ENCODE data around the gene PSMD10.

Gene PSMD10

GRCh38 chrX:108122748-108123147 is 31.4 kb upstream of the PSMD10 start:
- no peak overlapping the region for H3K9ac ChIP-seq (ENCODE audit: low read length in 2 of 2)
- peaks cover 0 to 2% of the 10 kb centered on the region in 2 donors for H3K27me3 ChIP-seq (ENCODE audit: control insufficient read depth in 1 of 2, insufficient read depth in 2 of 2, low read length in 2 of 2)
- H3K4me3 ChIP-seq (ENCODE audit: low read length in 2 of 2) = no peak overlapping the region
- H3K27ac ChIP-seq (ENCODE audit: low read length) = no peak overlapping the region
- peaks cover 6% of the 10 kb centered on the region for H3K4me1 ChIP-seq (ENCODE audit: control insufficient read depth, insufficient read depth, low read length)
- no peaks in the 10 kb centered on the region for H3K9me3 ChIP-seq (ENCODE audit: control insufficient read depth in 2 of 2, low read length in 2 of 2)
- no peaks in the 10 kb centered on the region for H3K36me3 ChIP-seq (ENCODE audit: control insufficient read depth in 2 of 2, insufficient read depth in 2 of 2, low read length in 2 of 2)

DNA sequence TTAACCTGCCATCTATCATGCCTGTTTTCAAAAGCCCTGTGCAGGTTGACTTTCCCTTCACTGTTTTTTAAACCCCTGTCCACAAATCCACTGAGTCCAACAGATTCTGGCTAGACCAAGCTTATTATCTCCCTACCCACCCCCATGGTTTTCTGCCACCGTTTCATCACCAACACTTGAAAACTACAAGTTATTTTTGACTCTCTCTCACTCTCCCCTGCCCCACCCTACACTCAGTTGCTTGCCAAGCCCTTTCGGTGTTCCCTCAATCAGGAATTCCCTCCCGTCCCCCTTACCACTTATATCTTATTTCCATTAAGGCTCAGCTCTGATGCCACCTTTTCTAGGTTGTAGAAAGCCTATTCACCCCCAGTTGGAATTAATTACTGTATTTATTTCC is 29.9 kb upstream of the PSMD10 start:
- Histone ChIP-seq H3K27me3 (ENCODE audit: control insufficient read depth in 1 of 2, insufficient read depth in 2 of 2, low read length in 2 of 2) (peaks cover 0 to 2% of the 10 kb centered on the region in 2 donors), H3K36me3 (ENCODE audit: control insufficient read depth in 2 of 2, insufficient read depth in 2 of 2, low read length in 2 of 2) (no peaks in the 10 kb centered on the region), H3K4me3 (ENCODE audit: low read length in 2 of 2) (no peak overlapping the region), H3K27ac (ENCODE audit: low read length) (no peak overlapping the region), H3K9me3 (ENCODE audit: control insufficient read depth in 2 of 2, low read length in 2 of 2) (no peaks in the 10 kb centered on the region), H3K9ac (ENCODE audit: low read length in 2 of 2) (no peak overlapping the region), H3K4me1 (ENCODE audit: control insufficient read depth, insufficient read depth, low read length) (peaks cover 6% of the 10 kb centered on the region)

GRCh38 chrX:108117988-108118387 is 26.6 kb upstream of the PSMD10 start:
- H3K4me3 ChIP-seq (ENCODE audit: low read length in 2 of 2) = no peak overlapping the region
- H3K27ac ChIP-seq (ENCODE audit: low read length) = no peak overlapping the region
- H3K27me3 ChIP-seq (ENCODE audit: control insufficient read depth in 1 of 2, insufficient read depth in 2 of 2, low read length in 2 of 2) = no peaks in the 10 kb centered on the region
- H3K36me3 ChIP-seq (ENCODE audit: control insufficient read depth in 2 of 2, insufficient read depth in 2 of 2, low read length in 2 of 2) = no peaks in the 10 kb centered on the region
- H3K9ac ChIP-seq (ENCODE audit: low read length in 2 of 2) = no peak overlapping the region
- peaks cover 6% of the 10 kb centered on the region for H3K4me1 ChIP-seq (ENCODE audit: control insufficient read depth, insufficient read depth, low read length)
- no peaks in the 10 kb centered on the region for H3K9me3 ChIP-seq (ENCODE audit: control insufficient read depth in 2 of 2, low read length in 2 of 2)

- no peak overlapping the region for H3K27ac ChIP-seq (ENCODE audit: low read length)
- no peaks in the 10 kb centered on the region for H3K27me3 ChIP-seq (ENCODE audit: control insufficient read depth in 1 of 2, insufficient read depth in 2 of 2, low read length in 2 of 2)
- no peaks in the 10 kb centered on the region for H3K36me3 ChIP-seq (ENCODE audit: control insufficient read depth in 2 of 2, insufficient read depth in 2 of 2, low read length in 2 of 2)
- H3K9ac ChIP-seq (ENCODE audit: low read length in 2 of 2) = no peak overlapping the region
- no peaks in the 10 kb centered on the region for H3K9me3 ChIP-seq (ENCODE audit: control insufficient read depth in 2 of 2, low read length in 2 of 2)
- no peaks in the 10 kb centered on the region for H3K4me1 ChIP-seq (ENCODE audit: control insufficient read depth, insufficient read depth, low read length)
- no peak overlapping the region for H3K4me3 ChIP-seq (ENCODE audit: low read length in 2 of 2)
Measured at GRCh38 chrX:108114541-108114940, 23.2 kb upstream of the PSMD10 start.

- Histone ChIP-seq H3K9ac (ENCODE audit: low read length in 2 of 2) (no peak overlapping the region), H3K4me1 (ENCODE audit: control insufficient read depth, insufficient read depth, low read length) (no peaks in the 10 kb centered on the region)
Measured at GRCh38 chrX:108105473-108105872, 14.1 kb upstream of the PSMD10 start.

DNA sequence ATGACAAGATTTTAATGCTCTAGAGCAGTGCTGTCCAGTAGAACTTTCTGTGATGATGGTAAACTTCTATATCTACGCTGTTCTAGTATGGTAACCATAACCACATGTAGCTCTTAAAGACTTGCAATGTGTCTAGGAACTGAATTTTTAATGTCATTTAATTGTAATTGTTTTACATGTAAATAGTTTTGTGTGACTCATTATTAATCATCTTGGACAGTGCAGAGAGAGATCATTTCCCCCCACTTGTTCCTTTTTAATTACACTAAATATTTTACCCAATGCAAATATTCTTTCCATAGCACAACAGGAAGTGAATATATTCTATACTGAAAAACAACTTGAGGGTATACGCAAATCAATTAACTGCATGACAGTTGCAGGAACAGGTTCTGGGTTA is 6.0 kb upstream of the PSMD10 start:
- Histone ChIP-seq H3K4me3 (ENCODE audit: low read length in 2 of 2) (no peak overlapping the region), H3K36me3 (ENCODE audit: control insufficient read depth in 2 of 2, insufficient read depth in 2 of 2, low read length in 2 of 2) (no peaks in the 10 kb centered on the region), H3K27me3 (ENCODE audit: control insufficient read depth in 1 of 2, insufficient read depth in 2 of 2, low read length in 2 of 2) (no peaks in the 10 kb centered on the region), H3K4me1 (ENCODE audit: control insufficient read depth, insufficient read depth, low read length) (no peaks in the 10 kb centered on the region), H3K9ac (ENCODE audit: low read length in 2 of 2) (no peak overlapping the region), H3K27ac (ENCODE audit: low read length) (no peak overlapping the region), H3K9me3 (ENCODE audit: control insufficient read depth in 2 of 2, low read length in 2 of 2) (no peaks in the 10 kb centered on the region)

More at GRCh38 chrX:108105473-108105872, 14.1 kb upstream of the PSMD10 start:
- Histone ChIP-seq H3K36me3 (ENCODE audit: control insufficient read depth in 2 of 2, insufficient read depth in 2 of 2, low read length in 2 of 2) (no peaks in the 10 kb centered on the region), H3K27ac (ENCODE audit: low read length) (no peak overlapping the region), H3K4me3 (ENCODE audit: low read length in 2 of 2) (no peak overlapping the region), H3K9me3 (ENCODE audit: control insufficient read depth in 2 of 2, low read length in 2 of 2) (peaks cover 0 to 9% of the 10 kb centered on the region in 2 donors), H3K27me3 (ENCODE audit: control insufficient read depth in 1 of 2, insufficient read depth in 2 of 2, low read length in 2 of 2) (peaks cover 0 to 4% of the 10 kb centered on the region in 2 donors)

DNA sequence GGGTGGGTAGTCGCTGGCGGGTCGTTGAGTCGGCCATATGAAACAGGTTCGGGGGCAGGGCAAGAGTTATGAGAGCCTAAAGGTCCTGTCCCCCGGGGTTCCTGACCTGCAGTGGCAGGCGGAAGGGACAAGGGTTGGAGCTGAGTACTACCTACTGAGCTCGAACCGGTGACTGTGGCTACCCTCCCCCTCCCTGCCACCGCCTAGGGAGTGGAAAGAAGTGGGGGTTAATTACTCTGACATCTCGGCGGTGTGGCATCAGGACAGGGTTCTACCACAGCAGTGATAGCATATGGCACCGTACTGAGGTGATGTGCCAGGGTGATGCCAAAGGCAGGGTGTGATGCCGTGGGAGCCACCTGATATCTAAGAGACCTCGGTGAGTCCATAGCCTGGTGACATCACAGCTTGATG is 543 bp upstream of the PSMD10 start:
- H3K4me3 ChIP-seq (ENCODE audit: low read length in 2 of 2) = peak overlapping the region; percentile 74 to 76
- H3K27ac ChIP-seq (ENCODE audit: low read length) = peak overlapping the region; percentile 37
- no peaks in the 10 kb centered on the region for H3K9me3 ChIP-seq (ENCODE audit: control insufficient read depth in 2 of 2, low read length in 2 of 2)
- H3K9ac ChIP-seq (ENCODE audit: low read length in 2 of 2) = peak overlapping the region; percentile 55 to 64
- peaks cover under 1% of the 10 kb centered on the region in 2 donors for H3K36me3 ChIP-seq (ENCODE audit: control insufficient read depth in 2 of 2, insufficient read depth in 2 of 2, low read length in 2 of 2)
- no peaks in the 10 kb centered on the region for H3K4me1 ChIP-seq (ENCODE audit: control insufficient read depth, insufficient read depth, low read length)
- H3K27me3 ChIP-seq (ENCODE audit: control insufficient read depth in 1 of 2, insufficient read depth in 2 of 2, low read length in 2 of 2) = no peaks in the 10 kb centered on the region

GRCh38 chrX:108090491-108091263 is 665 bp downstream of the PSMD10 start:
- Histone ChIP-seq H3K9ac (ENCODE audit: low read length in 2 of 2) (peak overlapping the region; percentile 64 to 78), H3K27me3 (ENCODE audit: control insufficient read depth in 1 of 2, insufficient read depth in 2 of 2, low read length in 2 of 2) (no peaks in the 10 kb centered on the region), H3K4me3 (ENCODE audit: low read length in 2 of 2) (peak overlapping the region; percentile 74 to 76), H3K4me1 (ENCODE audit: control insufficient read depth, insufficient read depth, low read length) (no peaks in the 10 kb centered on the region), H3K27ac (ENCODE audit: low read length) (peak overlapping the region; percentile 46), H3K36me3 (ENCODE audit: control insufficient read depth in 2 of 2, insufficient read depth in 2 of 2, low read length in 2 of 2) (peaks cover 3 to 4% of the 10 kb centered on the region in 2 donors), H3K9me3 (ENCODE audit: control insufficient read depth in 2 of 2, low read length in 2 of 2) (no peaks in the 10 kb centered on the region)

DNA sequence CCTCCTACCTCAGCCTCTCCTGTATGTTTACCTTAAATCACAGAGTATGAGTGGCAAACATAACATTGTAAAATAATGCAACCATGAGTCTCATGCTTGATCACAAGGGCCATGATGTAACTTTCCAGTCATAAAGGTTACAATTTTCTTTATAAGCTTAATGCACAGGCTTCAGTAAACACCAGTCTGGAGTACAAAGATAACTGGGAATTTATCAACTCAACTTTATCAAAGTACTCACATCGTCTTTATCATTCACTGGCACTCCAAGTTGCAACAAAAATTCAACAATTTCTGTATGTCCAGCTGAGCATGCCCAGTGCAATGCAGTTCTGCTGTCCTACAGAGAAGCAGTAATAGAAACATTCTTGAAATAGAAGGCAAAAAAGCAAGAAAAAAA is 2.8 kb downstream of the PSMD10 start:
- Histone ChIP-seq H3K4me3 (ENCODE audit: low read length in 2 of 2) (no peak overlapping the region), H3K9ac (ENCODE audit: low read length in 2 of 2) (no peak overlapping the region), H3K27ac (ENCODE audit: low read length) (no peak overlapping the region), H3K4me1 (ENCODE audit: control insufficient read depth, insufficient read depth, low read length) (no peaks in the 10 kb centered on the region), H3K9me3 (ENCODE audit: control insufficient read depth in 2 of 2, low read length in 2 of 2) (no peaks in the 10 kb centered on the region), H3K27me3 (ENCODE audit: control insufficient read depth in 1 of 2, insufficient read depth in 2 of 2, low read length in 2 of 2) (no peaks in the 10 kb centered on the region), H3K36me3 (ENCODE audit: control insufficient read depth in 2 of 2, insufficient read depth in 2 of 2, low read length in 2 of 2) (peaks cover 3 to 4% of the 10 kb centered on the region in 2 donors)

DNA sequence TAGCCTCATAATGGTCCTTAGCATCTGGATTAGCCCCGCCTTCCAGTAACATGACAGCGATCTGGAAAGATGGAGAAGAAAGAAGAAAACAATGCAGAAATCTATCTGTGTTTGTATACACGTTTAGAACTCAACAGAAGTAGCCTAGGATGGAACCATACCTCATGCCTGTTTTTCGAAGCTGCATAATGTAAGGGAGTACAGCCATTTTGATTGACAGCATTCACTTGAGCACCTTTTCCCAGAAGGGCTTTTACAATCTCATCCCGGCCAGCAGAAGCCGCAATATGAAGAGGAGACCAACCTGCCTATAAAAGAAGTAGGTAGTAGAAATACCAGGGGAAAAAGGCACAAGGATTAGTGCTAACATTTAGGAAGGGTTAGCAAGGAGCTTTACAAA is 3.5 kb downstream of the PSMD10 start:
- H3K4me3 ChIP-seq (ENCODE audit: low read length in 2 of 2) = no peak overlapping the region
- H3K4me1 ChIP-seq (ENCODE audit: control insufficient read depth, insufficient read depth, low read length) = no peaks in the 10 kb centered on the region
- H3K27me3 ChIP-seq (ENCODE audit: control insufficient read depth in 1 of 2, insufficient read depth in 2 of 2, low read length in 2 of 2) = no peaks in the 10 kb centered on the region
- no peak overlapping the region for H3K27ac ChIP-seq (ENCODE audit: low read length)
- no peak overlapping the region for H3K9ac ChIP-seq (ENCODE audit: low read length in 2 of 2)
- H3K36me3 ChIP-seq (ENCODE audit: control insufficient read depth in 2 of 2, insufficient read depth in 2 of 2, low read length in 2 of 2) = peaks cover 3 to 4% of the 10 kb centered on the region in 2 donors
- no peaks in the 10 kb centered on the region for H3K9me3 ChIP-seq (ENCODE audit: control insufficient read depth in 2 of 2, low read length in 2 of 2)

- peaks cover 0 to 2% of the 10 kb centered on the region in 2 donors for H3K27me3 ChIP-seq (ENCODE audit: control insufficient read depth in 1 of 2, insufficient read depth in 2 of 2, low read length in 2 of 2)
Measured at GRCh38 chrX:108081110-108081509, 10.2 kb downstream of the PSMD10 start.

More at GRCh38 chrX:108081110-108081509, 10.2 kb downstream of the PSMD10 start:
- Histone ChIP-seq H3K4me3 (ENCODE audit: low read length in 2 of 2) (no peak overlapping the region), H3K4me1 (ENCODE audit: control insufficient read depth, insufficient read depth, low read length) (no peaks in the 10 kb centered on the region), H3K36me3 (ENCODE audit: control insufficient read depth in 2 of 2, insufficient read depth in 2 of 2, low read length in 2 of 2) (no peaks in the 10 kb centered on the region), H3K27ac (ENCODE audit: low read length) (no peak overlapping the region), H3K9ac (ENCODE audit: low read length in 2 of 2) (no peak overlapping the region), H3K9me3 (ENCODE audit: control insufficient read depth in 2 of 2, low read length in 2 of 2) (no peaks in the 10 kb centered on the region)

Data from stomach smooth muscle (tissue), 2 donors.